ENCODE data around the gene PLA2G2C.
A peak's percentile ranks its signal among the peaks of the same experiment; 100 is the strongest.
"Not testable (repeated sequence)": the region's sequence is repeated elsewhere in the genome, so short reads cannot be mapped to it uniquely, and the experiment has no call there.

Gene PLA2G2C, protein sequence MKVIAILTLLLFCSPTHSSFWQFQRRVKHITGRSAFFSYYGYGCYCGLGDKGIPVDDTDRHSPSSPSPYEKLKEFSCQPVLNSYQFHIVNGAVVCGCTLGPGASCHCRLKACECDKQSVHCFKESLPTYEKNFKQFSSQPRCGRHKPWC

DNA sequence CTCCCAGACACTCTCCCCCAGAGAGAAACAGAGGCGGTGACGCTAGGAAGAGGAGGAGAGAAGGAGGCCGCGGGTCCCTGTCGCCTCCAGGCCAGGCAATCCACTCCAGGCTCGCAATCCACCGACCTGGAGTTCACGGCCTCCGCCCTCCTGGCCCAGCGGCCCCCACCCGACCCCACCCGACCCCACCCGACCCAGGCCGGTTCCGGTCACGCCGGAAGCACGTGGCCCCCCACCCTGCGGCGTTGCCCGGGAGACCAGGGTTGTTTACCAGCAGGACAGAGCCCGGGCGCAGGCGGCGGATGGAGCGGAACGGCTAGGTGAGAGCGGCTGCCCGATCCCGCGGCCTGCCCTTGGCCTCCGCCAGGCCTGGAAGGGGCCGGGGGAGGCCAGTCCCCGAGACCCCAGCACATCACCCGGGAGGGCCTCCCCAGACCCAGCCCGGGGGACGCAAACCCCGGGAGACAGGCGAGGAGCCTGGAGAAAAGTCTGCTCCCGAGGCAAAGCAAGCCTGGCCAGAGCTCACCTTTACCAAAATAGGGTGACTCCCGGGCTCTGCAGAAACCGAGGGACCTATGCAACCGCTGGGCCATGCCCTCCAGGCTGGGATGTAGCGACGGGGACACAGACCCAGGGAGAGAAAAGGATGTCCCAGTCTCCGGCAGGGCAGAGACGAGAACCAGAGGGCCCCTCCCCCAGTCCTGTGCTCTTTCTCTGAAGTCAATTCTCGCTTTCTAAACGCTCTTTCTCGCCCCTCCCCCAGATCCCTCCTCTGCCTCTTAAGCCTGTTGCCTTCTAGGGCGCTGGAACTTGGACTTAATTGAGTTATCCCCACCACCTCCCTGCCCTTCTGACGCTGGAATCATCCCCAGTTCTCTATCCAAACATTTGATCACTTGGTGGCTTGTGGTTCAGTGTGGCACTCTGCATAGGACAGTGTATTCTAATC is at the start of gene PLA2G2C, which contains the start of gene UBXN10:
TSS of gene PLA2G2C (minus strand) at position 685 of the 949 bp plus-strand sequence. CDS start 9,155 bp downstream, outside the sequence.
TSS of gene UBXN10 (plus strand) at position 263 of the 949 bp plus-strand sequence. CDS start 4,466 bp downstream, outside the sequence.
- DNase-seq, result peak; percentile 18

DNA sequence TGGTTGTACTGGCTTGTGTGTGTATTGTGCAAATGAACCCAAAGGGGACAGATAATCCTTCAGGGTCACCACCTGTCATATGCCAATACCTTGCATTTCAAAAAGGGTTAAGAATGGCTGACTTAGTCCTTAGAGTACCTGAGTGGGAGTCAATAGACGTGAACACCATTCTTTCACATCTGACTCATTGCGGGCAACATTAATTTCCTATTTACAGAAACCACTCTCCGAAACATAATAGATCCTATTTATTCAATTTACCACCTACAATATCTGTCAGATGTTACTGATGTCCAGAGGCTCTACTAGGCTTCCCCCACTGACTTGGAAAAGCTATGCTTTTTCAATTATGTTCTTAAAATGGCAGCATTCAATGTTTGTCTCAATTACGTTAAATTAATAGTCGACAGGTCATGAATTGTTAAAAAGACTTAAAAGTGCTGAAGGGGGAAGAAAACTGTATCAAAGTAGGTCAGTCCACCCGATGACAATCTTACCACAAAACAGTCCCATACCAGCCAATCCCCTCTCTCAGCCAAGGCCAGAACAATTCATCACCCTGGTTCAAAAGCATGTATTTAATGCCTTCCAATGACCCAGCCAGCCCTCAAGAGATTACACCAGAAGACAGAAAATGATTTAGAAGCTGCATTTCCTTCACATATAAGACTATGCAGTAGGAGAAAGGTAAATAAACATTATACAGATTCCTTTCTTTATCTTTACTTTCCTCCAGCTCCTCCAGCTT is 48.6 kb upstream of the PLA2G2C start:
- no peak for DNase-seq

DNA sequence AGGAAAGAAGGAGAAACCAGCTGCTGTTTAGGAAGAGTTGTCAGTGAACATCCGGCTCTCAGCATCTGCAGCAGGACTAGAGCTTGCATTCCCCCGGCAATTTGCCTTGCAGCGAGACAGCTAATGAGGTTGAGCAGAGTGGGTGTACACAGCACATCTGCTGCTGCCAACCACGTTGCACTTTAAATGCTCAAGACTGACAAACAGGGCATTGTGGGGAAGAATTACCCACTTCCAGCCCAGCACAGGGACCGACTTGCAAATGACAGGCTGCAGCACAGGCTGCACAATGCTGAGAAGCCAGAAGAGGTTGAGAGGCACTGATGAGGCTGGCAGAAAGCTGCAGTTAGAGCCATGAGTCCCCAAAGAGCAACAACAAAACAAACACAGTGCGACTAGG is 47.5 kb upstream of the PLA2G2C start:
- no peak for DNase-seq

DNA sequence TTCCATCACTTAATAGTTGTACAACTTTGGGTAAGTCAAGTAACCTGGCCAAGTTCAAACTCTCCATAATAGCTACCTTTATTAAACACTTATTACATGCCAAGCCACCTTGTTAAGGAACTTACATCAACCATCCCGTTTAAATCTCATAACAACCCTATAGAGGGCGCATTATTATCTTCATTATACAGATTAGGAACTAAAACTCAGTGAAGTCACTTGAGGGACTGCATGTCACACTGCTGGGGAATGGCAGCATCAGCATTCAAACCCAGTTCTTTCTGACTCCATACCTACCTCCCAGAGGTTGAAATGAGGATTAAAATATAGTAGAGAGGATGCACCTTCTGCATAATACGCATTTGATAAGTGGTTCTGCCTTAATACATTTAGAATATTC is 47.1 kb upstream of the PLA2G2C start:
- DNase-seq, result no peak

DNA sequence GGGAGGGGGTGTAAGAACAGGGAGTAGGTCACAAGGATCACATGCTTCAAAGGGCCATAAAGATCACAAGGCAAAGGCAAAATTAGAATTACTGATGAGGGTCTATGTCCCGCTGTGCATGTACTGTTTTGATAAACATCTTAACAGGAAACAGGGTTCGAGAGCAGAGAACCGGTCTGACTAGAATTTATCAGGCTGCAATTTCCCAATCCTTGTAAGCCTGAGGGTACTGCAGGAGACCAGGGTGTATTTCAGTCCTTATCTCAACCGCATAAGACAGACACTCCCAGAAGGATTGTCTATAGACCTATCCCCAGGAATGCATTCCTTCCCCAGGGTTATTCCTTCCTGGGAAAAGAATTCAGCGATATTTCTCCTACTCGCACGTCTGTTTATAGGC is 46.2 kb upstream of the PLA2G2C start:
- DNase-seq, result not testable (repeated sequence)

DNA sequence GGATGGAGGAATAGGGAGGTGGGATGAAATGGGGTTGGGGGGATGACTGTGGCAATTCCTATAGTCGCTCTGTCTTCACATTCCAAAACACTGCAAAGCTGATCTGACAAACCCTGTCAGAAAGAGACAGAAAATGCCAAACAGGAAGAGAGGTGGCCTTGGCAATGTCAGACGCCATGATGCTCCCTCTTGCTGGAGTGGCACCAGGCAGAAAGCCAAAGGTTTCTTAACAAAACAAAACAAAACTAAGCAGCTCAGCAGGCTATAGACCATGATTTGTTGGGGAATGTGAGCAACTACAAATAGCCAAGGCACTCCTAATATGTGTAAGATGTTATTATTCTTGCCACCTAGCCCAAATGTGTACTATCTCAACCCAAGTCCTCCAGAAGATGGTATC is 42.9 kb upstream of the PLA2G2C start:
- DNase-seq, result no peak

DNA sequence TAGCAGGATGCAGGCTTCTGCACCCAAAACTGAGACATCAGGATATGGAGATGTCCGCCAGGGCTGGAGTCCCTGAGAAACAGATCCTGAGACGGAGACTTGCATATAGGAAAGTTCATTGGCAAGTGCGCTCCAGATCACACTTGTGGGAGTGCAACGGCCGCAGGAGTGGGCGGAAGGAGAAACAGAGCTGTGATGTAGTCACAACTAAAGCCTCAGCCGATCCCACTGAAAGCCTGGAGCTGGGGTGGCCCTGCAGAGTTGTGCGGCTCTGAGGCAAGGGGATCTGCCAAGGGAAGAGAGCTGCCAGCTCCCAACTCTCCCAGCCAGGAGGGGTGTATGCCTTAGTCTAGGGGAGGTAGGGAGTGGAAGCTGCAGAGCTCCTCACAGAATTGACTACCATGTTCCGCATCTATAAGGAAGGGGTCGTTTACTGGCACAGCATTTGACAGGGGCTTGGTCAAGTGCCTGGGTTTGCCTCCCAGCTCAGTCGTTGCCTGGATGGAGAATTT is 42.1 kb upstream of the PLA2G2C start:
- no peak for DNase-seq

DNA sequence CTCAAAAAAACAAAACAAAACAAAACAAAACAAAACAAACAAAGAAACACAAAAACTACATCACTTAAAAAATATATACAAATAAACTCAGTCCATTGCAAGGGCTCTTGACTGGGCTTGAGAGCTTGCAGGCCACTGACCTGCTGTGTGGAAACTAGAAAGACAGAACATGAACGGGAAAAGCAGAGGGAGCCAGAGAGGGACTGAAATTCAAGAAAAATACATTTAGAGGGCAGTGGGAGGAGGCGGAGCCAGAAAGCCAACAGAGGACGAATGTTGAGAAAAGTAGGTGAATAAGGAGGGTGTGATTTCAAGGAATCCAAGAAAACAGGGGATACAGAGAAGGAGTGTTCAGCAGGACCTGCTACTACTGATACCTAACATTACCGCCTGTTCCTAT is 41.4 kb upstream of the PLA2G2C start:
- no peak for DNase-seq

DNA sequence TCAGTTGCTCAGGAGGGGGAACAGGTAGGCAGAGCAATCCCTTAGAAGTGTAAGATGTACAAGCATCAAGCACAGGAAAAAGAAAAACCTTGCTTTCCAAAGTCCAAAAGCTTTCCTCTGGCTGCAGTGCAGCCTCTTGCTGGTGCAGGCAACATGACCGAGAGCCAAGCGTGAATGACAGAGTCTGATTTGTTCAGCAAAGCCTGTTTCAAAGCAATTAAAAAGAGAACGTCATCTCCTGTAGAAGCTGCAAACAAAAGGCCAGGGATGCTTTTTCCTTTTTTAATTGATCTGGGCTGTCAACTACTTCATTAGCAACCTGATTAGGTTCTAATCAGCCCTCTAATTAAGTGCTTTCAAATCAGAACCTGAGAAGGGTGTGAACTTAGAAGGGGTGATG is 38.2 kb upstream of the PLA2G2C start:
- DNase-seq, result no peak

DNA sequence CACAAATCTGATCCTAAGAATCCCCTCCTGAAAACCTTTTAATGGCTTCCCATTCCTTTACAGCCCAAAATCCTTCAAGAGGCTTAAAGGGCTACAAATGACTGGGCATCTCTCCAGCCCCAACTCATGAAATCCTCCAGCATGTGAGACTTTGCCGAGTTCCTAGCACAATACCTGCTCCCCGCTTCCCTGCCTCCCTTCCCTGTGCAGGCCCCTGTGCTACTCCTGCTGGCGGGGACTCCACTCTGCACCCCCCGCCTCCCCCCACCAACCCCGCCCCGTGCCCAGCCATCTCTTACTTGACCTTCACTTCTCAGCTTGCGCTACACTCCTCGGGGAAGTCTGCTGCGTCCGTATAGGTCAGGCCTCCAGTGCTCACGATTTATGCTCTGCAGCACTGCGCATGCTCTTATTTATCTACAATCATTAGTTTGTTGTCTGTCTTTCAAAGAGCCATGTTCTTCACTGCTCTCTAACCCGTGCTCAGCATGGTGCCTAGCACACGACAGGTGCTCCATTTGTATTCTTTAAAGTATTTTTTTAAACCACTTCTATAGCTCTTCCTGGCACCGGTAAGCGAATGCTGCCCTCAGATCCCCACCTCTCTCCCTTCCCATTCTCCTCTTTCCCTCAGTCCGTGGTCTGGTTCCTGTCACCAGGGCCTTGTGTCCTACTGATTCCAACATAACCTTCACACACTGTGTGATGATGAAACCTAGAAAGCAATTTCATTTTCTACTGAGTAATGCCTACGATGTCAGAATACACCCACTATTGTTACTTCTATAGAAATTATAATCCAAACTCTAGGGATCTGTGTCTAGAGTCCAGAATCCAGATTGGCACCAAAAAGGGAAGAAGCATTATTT is 37.5 kb upstream of the PLA2G2C start:
- DNase-seq, result no peak

DNA sequence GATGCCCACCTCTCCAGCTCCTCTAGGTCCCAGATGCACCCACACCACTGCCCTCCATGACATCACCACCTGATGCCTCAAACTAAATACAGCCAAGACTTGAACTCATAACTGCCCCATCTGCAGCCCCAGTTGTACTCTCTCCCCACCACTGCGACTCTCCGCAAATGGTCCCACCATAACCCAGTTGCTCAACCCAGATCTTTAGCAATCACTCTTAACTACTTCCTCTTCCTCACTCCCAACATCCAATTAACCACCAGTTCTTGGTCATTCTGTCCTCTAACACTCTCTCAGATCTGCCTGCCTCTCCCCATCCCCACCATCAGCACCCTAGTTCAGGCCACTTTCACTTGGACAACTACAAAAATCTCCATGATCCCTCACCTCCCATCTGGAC is 36.8 kb upstream of the PLA2G2C start:
- no peak for DNase-seq

DNA sequence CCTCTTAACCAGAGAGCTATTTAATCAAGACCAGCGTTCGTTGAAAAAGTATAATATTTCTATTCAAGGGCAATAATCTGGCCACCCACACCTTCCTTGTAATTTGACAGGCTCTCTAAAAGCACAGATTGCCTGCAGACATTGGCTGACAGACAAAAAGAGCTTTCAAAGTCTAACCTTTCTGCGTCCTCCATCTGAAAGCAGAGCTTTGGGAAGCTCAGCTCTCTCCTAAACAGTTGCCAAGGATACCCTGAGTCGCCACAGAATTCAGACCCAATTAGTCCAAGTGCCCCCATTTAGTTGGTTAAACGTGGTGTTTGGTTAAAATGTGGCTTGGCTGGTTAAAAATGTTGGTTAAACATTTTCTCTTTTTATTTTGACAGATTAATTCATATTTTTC is 33.7 kb upstream of the PLA2G2C start:
- DNase-seq, result no peak

DNA sequence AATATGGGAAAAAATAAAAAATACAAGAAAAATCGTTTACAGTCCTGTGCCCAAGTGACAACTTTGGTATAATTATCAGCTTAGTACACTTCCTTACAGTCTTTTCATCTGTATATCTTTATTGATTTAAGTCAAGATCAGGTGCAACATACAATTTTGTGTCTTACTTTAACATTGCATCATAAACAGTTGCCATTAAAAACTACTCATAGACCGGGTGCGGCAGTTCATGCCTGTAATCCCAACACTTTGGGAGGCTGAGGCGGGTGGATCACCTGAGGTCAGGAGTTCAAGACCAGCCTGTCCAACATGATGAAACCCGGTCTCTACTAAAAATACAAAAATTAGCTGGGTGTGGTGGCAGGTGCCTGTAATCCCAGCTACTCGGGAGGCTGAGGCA is 32.7 kb upstream of the PLA2G2C start:
- DNase-seq, result not testable (repeated sequence)

DNA sequence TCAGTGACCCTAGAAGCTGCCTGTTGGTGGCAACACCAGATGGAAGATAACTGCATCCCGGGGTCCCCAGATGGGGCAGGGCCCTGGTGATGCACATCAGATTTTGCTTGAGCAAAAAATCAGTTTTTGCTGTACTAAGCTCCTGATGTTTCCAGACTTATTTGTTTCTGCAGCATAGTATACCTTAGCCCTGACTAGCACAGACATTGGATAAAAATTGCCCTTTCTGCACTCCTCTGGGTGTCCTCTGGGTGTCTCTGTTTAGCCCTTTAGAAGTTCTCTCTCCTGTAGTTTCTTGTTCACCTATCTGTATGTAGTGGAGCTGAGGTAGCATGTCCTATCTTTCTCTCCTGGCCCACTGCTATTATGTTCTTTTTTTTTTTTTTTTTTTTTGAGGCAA is 30.3 kb upstream of the PLA2G2C start:
- no peak for DNase-seq

DNA sequence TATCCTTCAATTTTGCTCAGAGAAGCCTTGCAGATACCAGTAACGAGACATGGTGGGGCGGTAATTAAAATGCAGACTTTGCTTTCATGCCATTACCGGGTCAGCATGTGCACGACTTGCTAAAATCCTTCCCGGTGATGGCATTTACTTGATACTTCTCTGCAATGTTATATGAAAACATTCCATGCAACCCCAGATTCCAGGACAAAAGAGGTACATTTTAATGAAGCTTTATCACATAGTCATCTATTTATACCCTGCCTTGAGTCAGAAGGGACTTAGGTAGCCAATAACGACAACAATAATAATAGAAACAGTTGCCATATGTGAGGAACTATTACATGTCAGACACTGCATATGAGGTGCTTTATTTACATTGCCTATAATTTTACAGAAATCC is 29.4 kb upstream of the PLA2G2C start:
- no peak for DNase-seq

DNA sequence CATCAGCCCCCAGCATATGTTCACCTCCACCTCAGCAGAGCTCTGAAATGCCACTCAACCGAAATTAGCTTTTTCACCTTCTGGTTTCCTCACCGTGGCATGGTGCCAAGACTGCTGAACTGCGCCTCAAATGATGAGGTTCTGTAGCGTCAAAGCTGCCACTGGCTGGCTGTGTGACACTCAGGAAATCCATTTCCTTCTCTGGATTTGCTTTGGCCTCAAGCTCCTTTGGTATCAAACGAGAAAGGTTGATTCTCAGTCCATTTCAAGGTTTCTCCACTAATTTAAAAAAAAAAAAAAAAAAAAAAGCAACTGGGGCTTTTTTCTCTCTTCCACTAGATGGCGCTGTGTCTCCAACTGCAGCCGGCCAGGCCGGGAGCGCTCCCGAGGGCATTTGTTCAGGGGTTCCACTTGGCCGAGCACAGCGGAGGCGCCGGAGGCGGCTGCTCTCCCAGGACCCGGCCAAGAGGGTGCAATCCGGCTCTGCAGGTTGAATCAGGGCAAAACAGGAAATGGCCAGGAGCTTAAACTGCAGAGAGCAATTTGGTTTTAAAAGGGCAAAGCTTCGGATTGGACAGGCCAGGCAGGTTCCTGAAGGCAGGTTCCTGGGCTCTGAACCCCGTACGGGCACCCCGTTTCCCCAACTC is 26.5 kb upstream of the PLA2G2C start:
- DNase-seq, result peak; percentile 25

DNA sequence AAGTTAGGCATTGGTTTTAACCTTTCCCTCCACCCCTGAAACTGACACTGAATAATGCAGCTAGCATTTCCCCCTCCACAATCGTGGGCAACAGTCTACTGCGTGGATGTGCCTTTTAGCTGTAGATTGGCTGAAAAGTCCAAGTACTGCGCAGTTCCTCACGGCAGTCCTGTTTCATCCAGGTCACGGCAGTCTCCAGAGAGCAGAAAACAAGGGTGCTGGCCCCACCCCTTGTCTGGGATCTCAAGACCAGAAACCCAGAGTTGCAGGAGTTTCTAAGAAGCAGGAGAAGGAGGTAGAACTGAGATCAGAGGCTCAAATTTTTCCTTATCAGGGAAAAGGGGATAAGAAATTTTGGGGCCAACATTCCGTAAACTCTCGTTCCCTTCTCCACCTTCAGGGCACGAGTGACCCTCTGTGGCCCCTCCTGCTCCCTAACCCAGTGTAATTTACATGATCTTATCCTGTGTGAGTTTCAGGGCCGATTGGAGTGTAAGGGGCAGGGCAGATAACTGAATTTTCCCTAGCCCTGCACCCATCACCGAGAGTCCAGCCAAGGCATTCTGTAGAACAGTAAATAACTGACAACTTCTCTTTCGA is 25.9 kb upstream of the PLA2G2C start:
- no peak for DNase-seq

DNA sequence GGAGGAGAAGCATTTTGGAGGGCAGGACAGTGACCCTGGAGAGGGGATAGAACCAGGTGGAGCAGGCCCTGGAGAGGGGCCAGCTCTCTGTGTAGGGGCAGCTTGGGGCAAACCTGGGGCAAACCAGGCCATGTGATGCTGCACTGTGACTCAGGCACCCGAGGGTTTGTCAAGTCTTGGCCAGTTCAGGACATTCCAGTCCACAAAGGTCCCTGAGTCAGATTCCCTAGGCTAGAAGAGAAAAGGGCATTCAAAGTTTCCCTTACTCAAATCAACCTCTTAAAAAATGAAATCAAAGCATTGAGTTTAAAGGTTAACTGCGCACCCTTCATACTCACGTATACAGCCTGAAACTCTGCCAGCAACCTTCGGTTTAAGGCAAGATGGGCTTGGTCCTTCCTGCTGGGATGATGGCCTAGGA is 25.2 kb upstream of the PLA2G2C start:
- no peak for DNase-seq

DNA sequence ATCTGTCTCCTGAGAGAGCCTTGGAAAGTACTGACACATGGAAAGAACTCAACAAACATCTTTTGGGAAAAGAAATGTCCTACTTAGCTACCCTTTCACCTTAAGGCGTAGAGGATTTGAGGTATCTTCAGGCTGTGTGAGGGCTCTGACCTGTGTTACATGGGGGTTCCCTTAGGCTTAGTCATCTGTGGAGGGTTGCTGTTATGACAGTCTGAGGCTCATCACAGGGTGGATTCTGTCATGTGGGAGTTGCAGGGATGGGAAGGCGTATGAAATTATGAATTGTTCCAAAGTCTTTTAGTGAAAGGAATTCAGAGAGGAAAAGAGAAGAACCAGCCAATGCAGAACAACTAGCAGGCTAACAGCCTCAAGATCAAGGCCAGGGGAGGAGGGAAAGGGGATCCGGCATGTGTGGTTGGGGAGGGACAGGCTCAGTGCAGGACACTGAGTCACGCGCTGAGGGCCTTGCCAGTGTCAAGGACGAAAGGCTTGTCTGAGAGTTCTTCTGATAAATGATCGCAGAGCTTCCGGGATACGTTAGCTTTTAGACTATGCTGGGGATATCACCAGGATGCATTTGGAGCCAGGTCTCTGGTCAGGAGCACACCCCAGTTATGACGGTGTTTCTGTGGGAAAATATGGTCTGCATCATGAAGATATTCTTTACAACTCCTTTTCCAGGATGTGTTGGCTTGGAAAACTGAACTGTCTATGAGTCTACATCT is 24.6 kb upstream of the PLA2G2C start:
- no peak for DNase-seq

DNA sequence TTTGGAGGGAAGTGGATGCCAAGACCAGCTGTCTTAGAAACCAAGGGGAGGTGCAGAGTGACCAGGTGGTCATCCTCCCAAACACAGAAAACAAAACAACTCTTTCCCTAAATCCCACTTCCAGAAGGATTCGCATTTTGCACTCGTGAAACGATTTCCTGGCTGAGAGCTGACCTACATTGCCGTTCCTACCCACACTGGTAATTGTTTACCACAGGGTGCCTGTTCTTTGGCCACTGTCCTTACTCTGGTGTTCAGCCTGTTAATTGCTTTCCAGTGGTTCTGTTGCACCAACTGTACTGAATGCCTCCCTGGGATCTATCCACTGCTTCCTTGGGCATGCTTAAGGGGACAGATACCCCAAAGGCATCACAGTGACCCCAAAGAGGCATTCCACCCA is 23.2 kb upstream of the PLA2G2C start:
- DNase-seq, result no peak

DNA sequence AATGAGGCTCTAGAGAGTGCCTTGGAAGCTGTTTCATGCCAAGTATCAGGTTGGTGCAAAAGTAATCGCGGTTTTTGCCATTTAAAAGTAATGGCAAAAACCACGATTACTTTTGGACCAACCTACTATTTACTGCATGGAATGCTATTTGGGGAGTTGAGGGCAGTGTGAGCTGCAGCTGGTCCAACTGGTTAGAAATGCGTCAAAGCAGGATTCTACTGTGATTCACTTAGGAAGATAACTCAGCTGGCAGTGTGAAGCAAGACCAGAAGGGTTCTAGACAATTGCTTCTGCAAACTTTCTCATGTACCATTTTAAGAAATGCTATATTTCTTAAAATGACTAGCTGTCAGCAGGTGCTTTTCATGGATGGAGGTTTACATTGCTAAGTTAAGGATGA is 21.2 kb upstream of the PLA2G2C start:
- no peak for DNase-seq
